OCI-LY7 (cell line): ENCODE results near the gene KLHL22.

ENCODE experiments used
- CTCF ChIP-seq: fragments of 200-600 bp; sonication (generic); conservative IDR thresholded peaks from 2 replicates; pipeline ENCODE4 v1.5.1; 2014; ENCODE audit warnings: mild to moderate bottlenecking, antibody characterized with exemption, low read length, moderate library complexity, mixed read lengths
- EZH2phosphoT487 ChIP-seq: fragments of 200-600 bp; sonication (generic); IDR thresholded peaks from 2 replicates; pipeline ENCODE4 v1.6.1; 2018; ENCODE audit warnings: low read depth, borderline replicate concordance, mild to moderate bottlenecking, mixed run types, antibody characterized with exemption, low read length, moderate library complexity, mixed read lengths

- TF ChIP-seq CTCF (no peak), EZH2phosphoT487 (no peak)
Measured at GRCh38 chr22:20397498-20397897, 98.1 kb downstream of the KLHL22 start.
